ENCODE results near the gene TMEM254. TPM values are rescaled to one million over a fixed set of nuclear protein-coding genes. Genes with fewer than 3 reads are reported as not detected.
"Not testable (repeated sequence)": the region's sequence is repeated elsewhere in the genome, so short reads cannot be mapped to it uniquely, and the experiment has no call there.

The TMEM254 gene
- total RNA-seq, 2 donors from 2014 or later = 15.6 to 15.8 TPM

DNA sequence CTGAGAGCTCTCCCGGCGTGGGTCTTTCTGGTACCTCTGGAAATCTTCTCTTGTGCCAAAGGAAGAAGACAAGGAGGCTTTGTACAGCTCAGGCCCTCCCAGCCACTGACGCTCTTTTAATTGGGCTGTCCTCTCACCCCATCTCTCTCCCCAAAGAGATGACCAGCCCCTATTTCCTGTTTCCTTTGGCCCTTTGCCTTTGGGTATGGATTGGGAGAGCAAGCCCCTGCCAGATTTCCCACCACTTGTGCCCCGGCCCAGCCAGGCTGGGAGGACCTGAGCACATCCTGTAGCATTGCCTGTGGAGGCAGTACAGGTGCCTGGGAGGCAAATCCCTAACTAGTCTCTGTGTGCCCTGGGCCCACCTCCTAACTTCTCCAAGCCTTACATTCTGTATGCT, 48.4 kb downstream of the TMEM254 start:
- no peaks in the 10 kb centered on the region for H3K4me1 Mint-ChIP-seq (ENCODE audit: low read depth)
- ATAC-seq (replicated peaks in 1 of 2) = no peak
- no peaks in the 10 kb centered on the region for H3K36me3 Mint-ChIP-seq (ENCODE audit: insufficient read depth in 2 of 2)
- DNase-seq = no peak
- H3K27ac Mint-ChIP-seq = no peak overlapping the region
- H3K4me3 Mint-ChIP-seq = no peak overlapping the region
- H3K27me3 Mint-ChIP-seq (ENCODE audit: low read depth) = peaks cover 12% of the 10 kb centered on the region
- H3K9me3 Mint-ChIP-seq = no peaks in the 10 kb centered on the region

DNA sequence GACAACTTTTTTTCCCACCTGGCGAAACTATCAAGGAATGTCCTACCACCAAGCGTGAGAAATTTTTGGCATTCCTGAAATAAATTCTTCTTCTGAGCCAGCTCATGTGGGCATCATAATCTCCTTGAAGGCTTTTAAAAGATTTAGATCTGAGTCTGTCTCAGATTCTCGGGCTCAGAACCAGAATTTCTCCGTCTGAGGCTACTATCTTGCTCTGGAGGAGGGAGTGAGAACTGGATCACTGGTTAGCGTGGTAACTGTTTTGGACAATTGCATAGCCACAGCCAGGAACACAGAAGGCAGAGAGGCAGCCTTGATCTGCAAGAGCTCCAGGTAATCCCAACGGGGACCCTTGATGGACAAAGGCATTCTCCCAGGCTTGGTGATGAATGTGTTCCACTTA, 53.0 kb downstream of the TMEM254 start:
- ATAC-seq (replicated peaks in 1 of 2) (no peak), DNase-seq (no peak)
- H3K27ac Mint-ChIP-seq = no peak overlapping the region
- no peak overlapping the region for H3K4me3 Mint-ChIP-seq
- peaks cover 7% of the 10 kb centered on the region for H3K4me1 Mint-ChIP-seq (ENCODE audit: low read depth)
- no peaks in the 10 kb centered on the region for H3K36me3 Mint-ChIP-seq (ENCODE audit: insufficient read depth in 2 of 2)
- no peaks in the 10 kb centered on the region for H3K9me3 Mint-ChIP-seq
- peaks cover 34% of the 10 kb centered on the region for H3K27me3 Mint-ChIP-seq (ENCODE audit: low read depth)

DNA sequence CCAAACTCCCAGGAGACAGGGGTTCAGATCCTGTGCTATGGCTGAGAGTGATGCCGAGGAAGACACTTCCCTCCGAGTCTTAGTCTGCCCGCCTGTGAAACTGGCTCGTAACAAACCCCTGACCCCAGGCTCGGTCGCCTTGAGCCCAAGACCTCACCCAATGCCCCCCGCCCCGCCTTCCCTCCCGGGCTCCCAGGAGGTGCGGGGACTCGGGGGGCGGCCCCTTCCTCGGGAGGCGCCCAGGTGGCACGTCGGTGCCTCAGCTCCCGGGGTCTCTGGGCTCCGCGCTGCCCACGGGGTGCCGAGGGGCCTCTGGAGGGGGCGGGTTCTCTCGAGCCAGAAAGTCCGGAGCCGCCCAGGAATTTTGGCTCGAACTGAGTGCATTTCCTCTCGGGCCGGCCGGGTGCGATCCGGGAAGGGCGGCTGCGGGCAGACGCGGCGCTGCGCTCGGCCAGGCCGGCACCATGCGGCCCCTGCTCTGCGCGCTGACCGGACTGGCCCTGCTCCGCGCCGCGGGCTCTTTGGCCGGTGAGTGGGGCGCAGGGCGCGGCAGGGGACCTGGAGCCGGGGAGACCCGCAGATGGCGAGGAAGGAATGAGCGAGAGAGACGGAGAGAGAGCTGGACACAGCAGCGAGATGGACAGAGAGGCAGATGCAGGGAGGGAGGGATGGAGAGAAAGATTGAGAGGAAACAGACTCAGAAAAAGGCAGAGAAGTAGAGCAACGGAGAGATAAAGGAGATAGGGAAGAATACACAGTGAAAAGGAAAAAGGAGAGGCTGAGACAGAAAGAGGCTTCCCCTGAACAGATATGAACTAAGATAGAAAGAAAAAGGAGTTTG, 54.1 kb downstream of the TMEM254 start, which contains the start of gene PLAC9:
Gene PLAC9, plus strand, starts transcription at position 432 of the 841 bp plus-strand sequence. Its CDS starts 33 bp downstream, at position 465.
- no peaks in the 10 kb centered on the region for H3K9me3 Mint-ChIP-seq
- peak within 1 kb of the TSS; percentile 46 to 60 for H3K4me3 Mint-ChIP-seq
- H3K36me3 Mint-ChIP-seq (ENCODE audit: insufficient read depth in 2 of 2) = no peaks in the 10 kb centered on the region
- ATAC-seq (replicated peaks in 1 of 2) (peak in 1 of 2 donors; percentile 28), DNase-seq (no peak)
- no peak within 1 kb of the TSS for H3K27ac Mint-ChIP-seq
- peaks cover 7% of the 10 kb centered on the region for H3K4me1 Mint-ChIP-seq (ENCODE audit: low read depth)
- H3K27me3 Mint-ChIP-seq (ENCODE audit: low read depth) = peaks cover 34% of the 10 kb centered on the region

GRCh38 chr10:80133206-80133605, 54.7 kb downstream of the TMEM254 start:
- Mint-ChIP-seq H3K9me3 (no peaks in the 10 kb centered on the region), H3K36me3 (ENCODE audit: insufficient read depth in 2 of 2) (no peaks in the 10 kb centered on the region), H3K4me1 (ENCODE audit: low read depth) (peaks cover 7% of the 10 kb centered on the region), H3K27ac (no peak overlapping the region), H3K4me3 (peak overlapping the region; percentile 46 to 60), H3K27me3 (ENCODE audit: low read depth) (peaks cover 34% of the 10 kb centered on the region)
- ATAC-seq (replicated peaks in 1 of 2) (no peak), DNase-seq (no peak)

DNA sequence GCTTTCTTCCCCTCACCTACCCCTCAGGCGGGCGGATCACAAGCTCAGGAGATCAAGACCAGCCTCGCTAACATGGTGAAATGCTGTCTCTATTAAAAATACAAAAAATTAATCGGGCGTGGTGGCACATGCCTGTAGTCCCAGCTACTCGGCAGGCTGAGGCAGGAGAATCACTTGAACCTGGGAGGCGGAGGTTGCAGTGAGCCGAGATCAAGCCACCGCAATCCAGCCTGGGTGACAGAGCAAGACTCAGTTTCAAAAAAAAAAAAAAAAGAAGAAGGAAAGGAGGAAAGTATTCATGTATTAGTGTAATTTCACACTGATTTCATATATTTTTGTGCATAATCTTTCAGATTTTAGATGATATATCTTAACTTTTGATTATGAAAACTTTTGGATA, 55.2 kb downstream of the TMEM254 start:
- not testable (repeated sequence) for H3K4me1 Mint-ChIP-seq (ENCODE audit: low read depth); H3K27ac Mint-ChIP-seq; H3K36me3 Mint-ChIP-seq (ENCODE audit: insufficient read depth in 2 of 2); DNase-seq; ATAC-seq (replicated peaks in 1 of 2); H3K4me3 Mint-ChIP-seq; H3K9me3 Mint-ChIP-seq
- H3K27me3 Mint-ChIP-seq (ENCODE audit: low read depth) = peaks cover 34% of the 10 kb centered on the region

- Mint-ChIP-seq H3K27me3 (ENCODE audit: low read depth) (peaks cover 43% of the 10 kb centered on the region), H3K4me1 (ENCODE audit: low read depth) (peaks cover 7% of the 10 kb centered on the region), H3K27ac (no peak overlapping the region), H3K36me3 (ENCODE audit: insufficient read depth in 2 of 2) (no peaks in the 10 kb centered on the region), H3K4me3 (no peak overlapping the region), H3K9me3 (no peaks in the 10 kb centered on the region)
- no peak for ATAC-seq (replicated peaks in 1 of 2)
- DNase-seq = no peak
Observed at GRCh38 chr10:80136134-80136571, 57.7 kb downstream of the TMEM254 start.

DNA sequence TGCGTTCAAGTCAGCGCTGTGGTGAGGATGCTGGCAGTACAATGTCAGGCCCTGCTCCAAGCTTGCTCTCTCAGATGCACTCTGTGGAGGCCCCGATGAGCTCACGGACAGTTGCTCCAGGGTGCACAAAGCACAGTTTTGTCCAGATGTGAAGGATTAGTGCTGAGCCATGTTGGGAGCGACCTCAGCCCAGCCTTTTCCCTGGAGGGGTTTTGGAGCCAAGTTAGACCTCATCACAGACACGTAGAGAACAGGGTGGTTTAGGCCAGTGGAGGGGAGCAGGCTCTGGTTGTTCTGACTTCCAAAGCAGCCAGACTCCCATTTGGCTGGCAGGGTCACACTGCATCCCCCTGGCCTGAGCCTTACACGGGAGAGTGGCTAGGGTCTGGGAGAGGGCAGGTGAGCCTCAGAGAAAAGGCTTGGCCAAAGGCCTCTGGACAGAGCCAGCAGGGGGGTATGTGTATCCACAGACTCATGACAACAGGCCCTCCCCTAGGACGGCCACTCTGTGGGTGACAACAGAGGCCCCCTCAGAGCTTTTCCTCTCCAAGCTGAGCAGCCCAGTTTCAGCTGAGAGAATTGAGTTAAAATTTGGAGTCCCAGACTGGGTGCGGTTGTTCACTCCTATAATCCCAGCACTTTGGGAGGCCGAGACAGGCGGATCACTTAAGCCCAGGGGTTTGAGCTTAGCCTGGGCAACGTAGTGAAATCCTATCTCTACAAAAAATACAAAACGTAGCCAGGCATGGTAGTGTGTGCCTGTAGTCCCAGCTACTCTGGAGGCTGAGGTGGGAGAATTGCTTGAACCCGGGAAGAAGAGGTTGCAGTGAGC, 58.8 kb downstream of the TMEM254 start:
- Mint-ChIP-seq H3K4me1 (ENCODE audit: low read depth) (peaks cover 7% of the 10 kb centered on the region), H3K27ac (no peak overlapping the region), H3K36me3 (ENCODE audit: insufficient read depth in 2 of 2) (no peaks in the 10 kb centered on the region), H3K4me3 (no peak overlapping the region), H3K9me3 (no peaks in the 10 kb centered on the region), H3K27me3 (ENCODE audit: low read depth) (peaks cover 32% of the 10 kb centered on the region)
- ATAC-seq (replicated peaks in 1 of 2) (peak; percentile 12 to 26), DNase-seq (no peak)

GRCh38 chr10:80137920-80138319, 59.5 kb downstream of the TMEM254 start:
- H3K27ac Mint-ChIP-seq = no peak overlapping the region
- DNase-seq (no peak), ATAC-seq (replicated peaks in 1 of 2) (no peak)
- H3K4me3 Mint-ChIP-seq = no peak overlapping the region
- no peaks in the 10 kb centered on the region for H3K36me3 Mint-ChIP-seq (ENCODE audit: insufficient read depth in 2 of 2)
- peaks cover 27% of the 10 kb centered on the region for H3K27me3 Mint-ChIP-seq (ENCODE audit: low read depth)
- H3K9me3 Mint-ChIP-seq = no peaks in the 10 kb centered on the region
- H3K4me1 Mint-ChIP-seq (ENCODE audit: low read depth) = peaks cover 3% of the 10 kb centered on the region

DNA sequence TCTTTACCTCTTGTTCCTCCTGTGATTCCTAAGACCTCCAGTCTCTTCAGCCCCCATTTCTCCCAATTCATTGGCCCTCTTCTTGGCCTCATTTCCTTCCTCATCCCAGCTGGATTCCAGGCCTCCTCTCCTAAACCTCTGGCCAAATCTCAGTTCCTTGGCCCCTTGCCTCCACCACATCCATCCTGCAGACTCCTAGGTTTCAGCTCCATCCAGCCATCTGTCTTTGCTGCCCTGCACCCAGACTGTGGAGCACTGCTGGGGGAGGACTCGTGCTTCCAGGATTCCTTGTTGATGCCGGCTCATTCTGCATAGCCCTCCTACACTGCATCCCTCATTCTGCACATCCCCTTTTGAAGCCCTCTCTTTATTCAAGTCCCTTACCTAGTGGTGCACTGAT, 60.8 kb downstream of the TMEM254 start:
- Mint-ChIP-seq H3K4me3 (no peak overlapping the region), H3K27ac (no peak overlapping the region)

DNA sequence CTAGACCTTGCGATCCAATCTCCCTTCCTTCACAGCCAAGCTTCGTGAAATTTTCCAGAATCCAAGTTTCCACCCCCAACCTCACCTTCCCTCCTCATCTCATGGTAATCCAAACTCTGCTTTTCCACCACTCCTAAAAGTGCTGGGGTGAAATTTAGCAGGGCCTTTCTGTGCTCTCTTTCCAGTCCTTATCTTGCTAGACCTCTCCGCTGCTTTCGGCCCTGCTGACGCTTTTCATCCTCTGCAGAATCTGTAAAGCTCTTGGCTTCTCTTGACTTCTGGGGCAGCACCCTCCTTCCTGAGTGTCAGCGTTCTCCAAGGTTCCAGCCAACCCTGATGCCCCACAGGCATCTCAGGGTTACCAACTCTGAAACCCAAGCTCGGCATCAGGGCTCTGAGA, 61.8 kb downstream of the TMEM254 start:
- no peaks in the 10 kb centered on the region for H3K36me3 Mint-ChIP-seq (ENCODE audit: insufficient read depth in 2 of 2)
- no peak overlapping the region for H3K4me3 Mint-ChIP-seq
- no peaks in the 10 kb centered on the region for H3K9me3 Mint-ChIP-seq
- peaks cover 15% of the 10 kb centered on the region for H3K4me1 Mint-ChIP-seq (ENCODE audit: low read depth)
- ATAC-seq (replicated peaks in 1 of 2) (no peak), DNase-seq (no peak)
- H3K27me3 Mint-ChIP-seq (ENCODE audit: low read depth) = peaks cover 14% of the 10 kb centered on the region
- no peak overlapping the region for H3K27ac Mint-ChIP-seq

More for the DNA sequence above, 60.8 kb downstream of the TMEM254 start:
- DNase-seq (no peak), ATAC-seq (replicated peaks in 1 of 2) (no peak)
- H3K36me3 Mint-ChIP-seq (ENCODE audit: insufficient read depth in 2 of 2) = no peaks in the 10 kb centered on the region
- peaks cover 7% of the 10 kb centered on the region for H3K4me1 Mint-ChIP-seq (ENCODE audit: low read depth)
- no peaks in the 10 kb centered on the region for H3K9me3 Mint-ChIP-seq
- H3K27me3 Mint-ChIP-seq (ENCODE audit: low read depth) = peaks cover 16% of the 10 kb centered on the region

DNA sequence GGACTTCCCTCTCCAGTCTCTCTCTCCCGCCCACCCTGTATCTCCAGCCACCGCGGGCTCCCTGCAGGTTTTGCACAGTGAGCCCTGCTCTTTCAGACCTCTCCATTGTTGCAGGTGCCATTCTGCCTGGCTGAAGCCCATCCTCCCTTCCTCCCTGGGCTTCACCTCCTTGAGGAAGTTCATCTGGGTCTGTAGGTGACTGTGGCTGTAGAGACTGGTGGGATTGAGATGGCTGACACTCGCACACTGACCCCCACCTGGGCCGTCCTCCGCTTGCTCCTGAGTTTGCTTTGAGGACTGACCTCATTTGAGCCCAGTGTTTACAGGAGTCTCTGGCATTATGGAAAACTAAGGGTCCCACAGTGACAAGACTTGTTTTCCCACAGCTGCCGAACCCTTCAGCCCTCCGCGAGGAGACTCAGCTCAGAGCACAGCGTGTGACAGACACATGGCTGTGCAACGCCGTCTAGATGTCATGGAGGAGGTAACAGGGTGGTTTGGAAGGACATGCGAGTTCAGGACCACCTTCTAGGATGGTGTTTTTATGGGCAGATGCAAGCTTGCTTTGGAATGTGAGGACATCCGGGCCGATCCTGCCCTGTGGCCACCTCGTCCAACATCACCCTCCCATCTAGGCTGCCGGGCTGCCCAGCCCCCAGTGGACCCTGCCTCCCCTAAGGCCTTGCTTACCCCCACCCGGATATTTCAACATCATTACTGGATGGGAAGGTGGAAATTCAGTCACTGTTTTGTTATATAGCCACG, 63.4 kb downstream of the TMEM254 start:
- no peaks in the 10 kb centered on the region for H3K9me3 Mint-ChIP-seq
- H3K4me3 Mint-ChIP-seq = no peak overlapping the region
- DNase-seq (no peak), ATAC-seq (replicated peaks in 1 of 2) (no peak)
- no peaks in the 10 kb centered on the region for H3K36me3 Mint-ChIP-seq (ENCODE audit: insufficient read depth in 2 of 2)
- peaks cover 15% of the 10 kb centered on the region for H3K4me1 Mint-ChIP-seq (ENCODE audit: low read depth)
- H3K27me3 Mint-ChIP-seq (ENCODE audit: low read depth) = peaks cover 14% of the 10 kb centered on the region
- no peak overlapping the region for H3K27ac Mint-ChIP-seq

Measured in activated T-cell treated with anti-CD3 and anti-CD28 coated beads, Interleukin-2, amount 50 U/mL, for 72 hours (primary cell).